NT2/D1 (cell line): ENCODE results near the gene ANKRD22.

Experiments used
- DNase-seq: peaks from one replicate; pipeline ENCODE4 v3.0.0-alpha.2; 2011; ENCODE audit warnings: low read depth, low spot score
- H3K27me3 ChIP-seq: 2 replicates; pipeline ENCODE4 v1.6.0; 2011; ENCODE audit warnings: mild to moderate bottlenecking; ENCODE audit not compliant: insufficient read length, insufficient read depth
- H3K36me3 ChIP-seq: 2 replicates; pipeline ENCODE4 v1.6.1; 2011; ENCODE audit warnings: mild to moderate bottlenecking, low read length, mixed read lengths; ENCODE audit not compliant: insufficient read depth, insufficient read length
- H3K4me1 ChIP-seq: 2 replicates; pipeline ENCODE4 v1.5.1; 2011; ENCODE audit not compliant: insufficient read depth, insufficient read length
- H3K4me3 ChIP-seq: 2 replicates; pipeline ENCODE4 v1.5.1; 2011; ENCODE audit warnings: low read depth; ENCODE audit not compliant: insufficient read length
- H3K9ac ChIP-seq: 2 replicates; pipeline ENCODE4 v1.6.0; 2011; ENCODE audit warnings: low read depth; ENCODE audit not compliant: insufficient read length
- H3K9me3 ChIP-seq: 2 replicates; pipeline ENCODE4 v1.5.1; 2011; ENCODE audit warnings: mild to moderate bottlenecking, low read length; ENCODE audit not compliant: insufficient read depth
- SUZ12 ChIP-seq: IDR thresholded peaks from 2 replicates; pipeline ENCODE4 v1.6.1; 2011; ENCODE audit not compliant: insufficient read length, insufficient read depth; ENCODE audit errors: extremely low read depth
- YY1 ChIP-seq: IDR thresholded peaks from 2 replicates; pipeline ENCODE4 v1.6.1; 2011; ENCODE audit not compliant: insufficient read length, insufficient read depth
- ZNF274 ChIP-seq: IDR thresholded peaks from 2 replicates; pipeline ENCODE4 v1.6.1; 2011; ENCODE audit warnings: mild to moderate bottlenecking, low read depth, low read length

The ANKRD22 gene

GRCh38 chr10:88873757-88874156 is 22.1 kb upstream of the ANKRD22 start:
- Histone ChIP-seq H3K36me3 (no peaks in the 10 kb centered on the region), H3K4me3 (no peak overlapping the region), H3K4me1 (no peaks in the 10 kb centered on the region), H3K9me3 (no peaks in the 10 kb centered on the region), H3K27me3 (peaks cover 7% of the 10 kb centered on the region), H3K9ac (no peak overlapping the region)
- DNase-seq: no peak
- no peak for TF ChIP-seq SUZ12

GRCh38 chr10:88870089-88870488 is 18.4 kb upstream of the ANKRD22 start:
- H3K4me3 ChIP-seq: no peak overlapping the region
- no peak for DNase-seq
- no peak for TF ChIP-seq ZNF274
- no peak for TF ChIP-seq YY1
- no peak for TF ChIP-seq SUZ12

GRCh38 chr10:88866454-88866853 is 14.8 kb upstream of the ANKRD22 start:
- H3K9ac ChIP-seq: no peak overlapping the region
- no peaks in the 10 kb centered on the region for H3K9me3 ChIP-seq
- TF ChIP-seq SUZ12 (no peak), YY1 (no peak), ZNF274 (no peak)
- H3K36me3 ChIP-seq: no peaks in the 10 kb centered on the region
- no peak overlapping the region for H3K4me3 ChIP-seq
- no peaks in the 10 kb centered on the region for H3K27me3 ChIP-seq
- H3K4me1 ChIP-seq: no peaks in the 10 kb centered on the region
- DNase-seq: no peak

More at GRCh38 chr10:88870089-88870488, 18.4 kb upstream of the ANKRD22 start:
- H3K4me1 ChIP-seq: no peaks in the 10 kb centered on the region
- no peak overlapping the region for H3K9ac ChIP-seq
- H3K36me3 ChIP-seq: no peaks in the 10 kb centered on the region
- no peaks in the 10 kb centered on the region for H3K9me3 ChIP-seq
- H3K27me3 ChIP-seq: no peaks in the 10 kb centered on the region

- Histone ChIP-seq H3K4me3 (no peak overlapping the region), H3K9ac (no peak overlapping the region), H3K4me1 (no peaks in the 10 kb centered on the region), H3K27me3 (no peaks in the 10 kb centered on the region), H3K9me3 (no peaks in the 10 kb centered on the region), H3K36me3 (no peaks in the 10 kb centered on the region)
- no peak for DNase-seq
- no peak for TF ChIP-seq ZNF274
- no peak for TF ChIP-seq YY1
- TF ChIP-seq SUZ12: no peak
These were observed 13.7 kb upstream of the ANKRD22 start for GRCh38 chr10:88865281-88865876.

GRCh38 chr10:88861036-88861435 is 9.4 kb upstream of the ANKRD22 start:
- H3K9ac ChIP-seq: no peak overlapping the region
- H3K9me3 ChIP-seq: no peaks in the 10 kb centered on the region
- no peak overlapping the region for H3K4me3 ChIP-seq
- no peak for DNase-seq
- H3K27me3 ChIP-seq: no peaks in the 10 kb centered on the region
- TF ChIP-seq YY1: no peak
- H3K4me1 ChIP-seq: no peaks in the 10 kb centered on the region
- H3K36me3 ChIP-seq: no peaks in the 10 kb centered on the region

- no peak overlapping the region for H3K9ac ChIP-seq
- no peak overlapping the region for H3K4me3 ChIP-seq
- no peaks in the 10 kb centered on the region for H3K4me1 ChIP-seq
- no peaks in the 10 kb centered on the region for H3K27me3 ChIP-seq
- H3K36me3 ChIP-seq: no peaks in the 10 kb centered on the region
- DNase-seq: no peak
- no peaks in the 10 kb centered on the region for H3K9me3 ChIP-seq
- TF ChIP-seq ZNF274: no peak
- no peak for TF ChIP-seq SUZ12
- no peak for TF ChIP-seq YY1
These were observed 6.8 kb upstream of the ANKRD22 start for GRCh38 chr10:88858491-88858890.

- H3K4me1 ChIP-seq: no peaks in the 10 kb centered on the region
- no peaks in the 10 kb centered on the region for H3K27me3 ChIP-seq
- no peak for DNase-seq
- no peak overlapping the region for H3K9ac ChIP-seq
- no peak overlapping the region for H3K4me3 ChIP-seq
- TF ChIP-seq ZNF274 (no peak), YY1 (no peak), SUZ12 (no peak)
- H3K9me3 ChIP-seq: no peaks in the 10 kb centered on the region
- H3K36me3 ChIP-seq: no peaks in the 10 kb centered on the region
These were observed 6.2 kb upstream of the ANKRD22 start for GRCh38 chr10:88857831-88858230.

- Histone ChIP-seq H3K27me3 (no peaks in the 10 kb centered on the region), H3K36me3 (no peaks in the 10 kb centered on the region), H3K9ac (no peak overlapping the region), H3K4me1 (no peaks in the 10 kb centered on the region), H3K9me3 (no peaks in the 10 kb centered on the region), H3K4me3 (no peak overlapping the region)
- no peak for DNase-seq
- no peak for TF ChIP-seq ZNF274
- TF ChIP-seq SUZ12: no peak
- TF ChIP-seq YY1: no peak
These were observed 3.0 kb upstream of the ANKRD22 start for GRCh38 chr10:88854684-88855083.
